Nephron progenitor cell (in vitro differentiated cells): ENCODE results near the gene CDC42BPB.

Source experiments
- DNase-seq: peaks from one replicate; pipeline ENCODE4 v3.0.0; 2021
- H3K27ac Mint-ChIP-seq: 2 replicates; pipeline ENCODE4 v1.8.0; 2021; ENCODE audit warnings: mild to moderate bottlenecking, moderate library complexity, mixed read lengths
- H3K27me3 Mint-ChIP-seq: 2 replicates; pipeline ENCODE4 v1.8.0; 2021; ENCODE audit warnings: mild to moderate bottlenecking, low read depth, mixed read lengths; ENCODE audit not compliant: poor library complexity
- H3K36me3 Mint-ChIP-seq: 2 replicates; pipeline ENCODE4 v1.8.0; 2021; ENCODE audit warnings: low read depth, mixed read lengths
- H3K4me1 Mint-ChIP-seq: 2 replicates; pipeline ENCODE4 v1.8.0; 2021; ENCODE audit warnings: mixed read lengths
- H3K4me3 Mint-ChIP-seq: 2 replicates; pipeline ENCODE4 v1.8.0; 2021; ENCODE audit warnings: mild to moderate bottlenecking, moderate library complexity, mixed read lengths
- H3K9me3 Mint-ChIP-seq: 2 replicates; pipeline ENCODE4 v1.8.0; 2021; ENCODE audit warnings: mild to moderate bottlenecking, moderate library complexity, mixed read lengths
- CTCF ChIP-seq: fragments of 200-600 bp; sonication (generic); IDR thresholded peaks from 2 replicates; pipeline ENCODE4 v1.5.0; 2021; ENCODE audit warnings: antibody characterized with exemption

The CDC42BPB gene

GRCh38 chr14:102885737-102886447 is 171.5 kb downstream of the CDC42BPB start:
- Mint-ChIP-seq H3K27ac (no peak overlapping the region), H3K4me1 (no peaks in the 10 kb centered on the region), H3K9me3 (no peaks in the 10 kb centered on the region), H3K36me3 (peaks cover 42% of the 10 kb centered on the region), H3K4me3 (no peak overlapping the region), H3K27me3 (peaks cover 3% of the 10 kb centered on the region)
- no peak for DNase-seq
- no peak for TF ChIP-seq CTCF

- no peak overlapping the region for H3K27ac Mint-ChIP-seq
- peaks cover 3% of the 10 kb centered on the region for H3K27me3 Mint-ChIP-seq
- no peak for DNase-seq
- no peaks in the 10 kb centered on the region for H3K9me3 Mint-ChIP-seq
- H3K4me1 Mint-ChIP-seq: no peaks in the 10 kb centered on the region
- TF ChIP-seq CTCF: no peak
- peaks cover 41% of the 10 kb centered on the region for H3K36me3 Mint-ChIP-seq
- no peak overlapping the region for H3K4me3 Mint-ChIP-seq
These were observed 173.8 kb downstream of the CDC42BPB start for GRCh38 chr14:102883554-102883953.

GRCh38 chr14:102883089-102883541 is 174.2 kb downstream of the CDC42BPB start:
- TF ChIP-seq CTCF: no peak
- no peak overlapping the region for H3K27ac Mint-ChIP-seq
- no peak overlapping the region for H3K4me3 Mint-ChIP-seq
- H3K4me1 Mint-ChIP-seq: no peaks in the 10 kb centered on the region
- peaks cover 3% of the 10 kb centered on the region for H3K27me3 Mint-ChIP-seq
- H3K9me3 Mint-ChIP-seq: no peaks in the 10 kb centered on the region
- DNase-seq: no peak
- peaks cover 37% of the 10 kb centered on the region for H3K36me3 Mint-ChIP-seq
